HCT116 (cell line): ENCODE measurements around the gene MMEL1. TPM values are rescaled to one million over a fixed set of nuclear protein-coding genes. Genes with fewer than 3 reads are reported as not detected.
A peak's percentile ranks its signal among the peaks of the same experiment; 100 is the strongest.

Source experiments
- ATAC-seq: fragments of 200-7000 bp; cut with Tn5 transposase; 2 replicates; pipeline ENCODE4 v1.9.1; 2020; ENCODE audit warnings: mild to moderate bottlenecking, moderate library complexity
- BruUV-seq: library from RNA; stranded (reverse); fragments of 400-500 nt; replicated peaks from 2 replicates; lab custom pipeline; 2021; lab: Mats Ljungman, UMichigan
- CTCF ChIA-PET: fragments of 300-600 bp; sonication (Branson Sonifier 250); formaldehyde crosslinking; loops from one replicate; lab custom pipeline; 2021; ENCODE audit warnings: antibody characterized with exemption; lab: Charles Lee
- POLR2A ChIA-PET: fragments of 300-600, 350-600 bp; sonication (Branson Sonifier 250); formaldehyde crosslinking; loops from one replicate; lab custom pipeline; 2021; ENCODE audit warnings: antibody characterized with exemption; lab: Charles Lee
- RAD21 ChIA-PET, 2 experiments: fragments of 300-600 bp; sonication (Branson Sonifier 250); formaldehyde crosslinking; loops; one replicate each; lab custom pipeline; 2023; ENCODE audit warnings: low total read pairs in 2 of 2; ENCODE audit not compliant: uncharacterized antibody in 2 of 2, unreplicated experiment in 2 of 2, low non-redundant PET in 1 of 2; lab: Charles Lee
- DNase-seq: peaks from one replicate; pipeline ENCODE4 v3.0.0-alpha.2; 2010; ENCODE audit warnings: low read depth, low spot score
- H2AFZ ChIP-seq: fragments of 200-600 bp; shearing (Covaris generic), sonication (generic); 2 replicates; pipeline ENCODE4 v1.6.1; 2017; ENCODE audit warnings: low read depth, mixed run types, mixed read lengths, antibody characterized with exemption, low read length; ENCODE audit not compliant: poor library complexity, severe bottlenecking
- H3K27ac ChIP-seq: 2 replicates; pipeline ENCODE4 v1.5.1; 2012; ENCODE audit warnings: low read depth, low read length
- H3K27me3 ChIP-seq: fragments of 200-600 bp; sonication (generic); 2 replicates; pipeline ENCODE4 v1.6.1; 2016; ENCODE audit warnings: mixed run types, low read length, mixed read lengths; ENCODE audit not compliant: insufficient read depth
- H3K36me3 ChIP-seq, 2 experiments: fragments of 200-500 bp in 1 of 2; fragments of 200-600 bp in 1 of 2; sonication (Bioruptor generic) in 1 of 2; sonication (generic) in 1 of 2; 2 replicates each; pipeline versions ENCODE4 v1.5.1 to v1.6.1; 2014 to 2016; ENCODE audit warnings: low read length in 2 of 2, inconsistent platforms in 1 of 2, mixed read lengths in 1 of 2, mixed run types in 1 of 2; ENCODE audit not compliant: insufficient read depth in 2 of 2, control insufficient read depth in 1 of 2
- H3K4me1 ChIP-seq, 2 experiments: fragments of 200-600 bp in 1 of 2; sonication (generic) in 1 of 2; 2 replicates each; pipeline versions ENCODE4 v1.5.1 to v1.6.1; 2012 to 2017; ENCODE audit warnings: low read length in 2 of 2, inconsistent platforms in 1 of 2, mild to moderate bottlenecking in 1 of 2, mixed read lengths in 1 of 2, mixed run types in 1 of 2, moderate library complexity in 1 of 2; ENCODE audit not compliant: insufficient read depth in 2 of 2, control insufficient read depth in 1 of 2
- H3K4me2 ChIP-seq: fragments of 200-600 bp; sonication (generic); 2 replicates; pipeline ENCODE4 v1.6.1; 2017; ENCODE audit warnings: mixed run types, low read length, mixed read lengths
- H3K4me3 ChIP-seq, 2 experiments: fragments of 200-600 bp in 1 of 2; sonication (generic) in 1 of 2; replicated peaks in 1 of 2; 2 replicates each; pipeline ENCODE4 v1.5.1; 2011 to 2016; ENCODE audit warnings: low read length in 2 of 2, control low read depth in 1 of 2, low read depth in 1 of 2, mild to moderate bottlenecking in 1 of 2, mixed read lengths in 1 of 2, mixed run types in 1 of 2
- H3K79me2 ChIP-seq: fragments of 200-600 bp; sonication (generic); 2 replicates; pipeline ENCODE4 v1.6.1; 2017; ENCODE audit warnings: mild to moderate bottlenecking, mixed run types, low read length, moderate library complexity, mixed read lengths; ENCODE audit not compliant: insufficient read depth
- H3K9ac ChIP-seq: fragments of 200-600 bp; sonication (generic); 2 replicates; pipeline ENCODE4 v1.6.1; 2016; ENCODE audit warnings: low read length, mixed read lengths
- H3K9me2 ChIP-seq: fragments of 200-600 bp; sonication (generic), shearing (Covaris generic); 2 replicates; pipeline ENCODE4 v1.6.1; 2017; ENCODE audit warnings: mixed run types, mild to moderate bottlenecking, moderate library complexity; ENCODE audit not compliant: insufficient read depth
- H3K9me3 ChIP-seq, 2 experiments: fragments of 200-500 bp in 1 of 2; fragments of 200-600 bp in 1 of 2; sonication (Bioruptor generic) in 1 of 2; sonication (generic) in 1 of 2; 2 replicates each; pipeline ENCODE4 v1.6.1; 2014 to 2017; ENCODE audit warnings: low read length in 2 of 2, mixed read lengths in 2 of 2, inconsistent platforms in 1 of 2, low read depth in 1 of 2, mild to moderate bottlenecking in 1 of 2, mixed run types in 1 of 2, moderate library complexity in 1 of 2; ENCODE audit not compliant: control insufficient read depth in 1 of 2, insufficient read depth in 1 of 2
- H4K20me1 ChIP-seq: fragments of 200-600 bp; sonication (generic), shearing (Covaris generic); 2 replicates; pipeline ENCODE4 v1.6.1; 2017; ENCODE audit warnings: mixed run types, mild to moderate bottlenecking, moderate library complexity; ENCODE audit not compliant: insufficient read depth
- EGR1 ChIP-seq: IDR thresholded peaks from 2 replicates; pipeline ENCODE4 v1.6.1; 2012; ENCODE audit warnings: low read depth
- POLR2A ChIP-seq: IDR thresholded peaks from 2 replicates; pipeline ENCODE4 v1.7.0; 2011; ENCODE audit warnings: borderline replicate concordance; ENCODE audit not compliant: insufficient read depth, insufficient read length; ENCODE audit errors: extremely low read depth
- POLR2AphosphoS5 ChIP-seq: IDR thresholded peaks from 2 replicates; pipeline ENCODE4 v1.6.1; 2011; ENCODE audit warnings: mild to moderate bottlenecking, low read depth, low read length, moderate library complexity
- YY1 ChIP-seq: IDR thresholded peaks from 2 replicates; pipeline ENCODE4 v1.6.1; 2011; ENCODE audit warnings: low read length, low read depth, moderate library complexity, mild to moderate bottlenecking; ENCODE audit not compliant: insufficient replicate concordance; ENCODE audit errors: extremely low read depth
- intact Hi-C: fragments of 100-400 bp; cut with micrococcal nuclease; formaldehyde crosslinking; loops from 2 replicates; pipeline ENCODE4 v1.10.0; 2022
- total RNA-seq: library from RNA; stranded (reverse); gene quantifications from one replicate; pipeline ENCODE4 v1.2.1, GENCODE V29; 2021; ENCODE audit not compliant: unreplicated experiment
- TF ChIP-seq, protein P1 (sequence below): IDR thresholded peaks from 2 replicates; pipeline ENCODE4 v1.6.1; 2011; ENCODE audit warnings: mild to moderate bottlenecking, low read length, moderate library complexity; ENCODE audit not compliant: insufficient replicate concordance; ENCODE audit errors: extremely low read depth

MMEL1 gene
- total RNA-seq, 1 experiment from 2014 or later, result 2.7 TPM

DNA sequence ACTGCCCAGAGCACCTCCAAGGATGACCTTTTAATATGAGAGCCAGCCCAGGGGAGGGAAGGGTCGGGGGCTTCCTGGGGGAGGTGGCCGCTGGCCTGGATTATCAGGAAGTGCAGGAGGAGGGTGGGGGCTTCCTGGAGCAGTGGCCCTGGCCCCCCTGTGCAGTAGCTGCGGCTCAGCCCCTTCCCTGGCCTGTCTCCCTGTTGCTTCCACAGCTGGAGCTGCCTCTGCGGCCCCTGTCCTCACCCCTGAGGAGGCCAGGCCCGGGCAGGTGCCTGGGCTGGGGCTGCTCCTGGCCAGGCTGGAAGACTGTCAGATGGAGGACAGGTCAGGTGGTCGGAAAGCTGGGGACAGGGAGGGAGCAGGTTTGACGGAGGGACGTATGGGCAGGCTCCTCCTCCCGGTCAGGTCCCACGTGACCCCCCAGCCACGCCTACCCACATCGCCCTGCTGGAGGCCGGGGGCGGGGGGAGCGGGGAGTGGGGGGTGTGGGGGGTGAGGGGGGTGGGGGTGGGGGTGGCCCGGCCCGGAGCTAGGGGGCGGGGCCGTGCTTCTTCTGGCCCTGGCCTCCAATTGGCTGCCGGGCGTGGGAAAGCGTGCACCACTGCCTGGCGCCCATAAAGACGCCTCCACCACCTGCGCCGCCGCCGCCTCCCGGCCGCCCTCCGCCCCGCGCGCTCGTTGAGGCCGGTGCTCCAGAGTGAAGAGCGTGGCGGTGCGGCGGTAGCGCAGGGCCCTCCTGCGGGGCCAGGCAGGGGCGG, 86.9 kb downstream of the MMEL1 start:
- peak overlapping the region; percentile 82 for H3K9ac ChIP-seq
- H3K4me3 ChIP-seq, result peak overlapping the region; percentile 66 to 70
- TF ChIP-seq YY1 (no peak), POLR2A (peak; percentile 69), EGR1 (no peak), POLR2AphosphoS5 (peak; percentile 91)
- TF ChIP-seq, protein P1, sequence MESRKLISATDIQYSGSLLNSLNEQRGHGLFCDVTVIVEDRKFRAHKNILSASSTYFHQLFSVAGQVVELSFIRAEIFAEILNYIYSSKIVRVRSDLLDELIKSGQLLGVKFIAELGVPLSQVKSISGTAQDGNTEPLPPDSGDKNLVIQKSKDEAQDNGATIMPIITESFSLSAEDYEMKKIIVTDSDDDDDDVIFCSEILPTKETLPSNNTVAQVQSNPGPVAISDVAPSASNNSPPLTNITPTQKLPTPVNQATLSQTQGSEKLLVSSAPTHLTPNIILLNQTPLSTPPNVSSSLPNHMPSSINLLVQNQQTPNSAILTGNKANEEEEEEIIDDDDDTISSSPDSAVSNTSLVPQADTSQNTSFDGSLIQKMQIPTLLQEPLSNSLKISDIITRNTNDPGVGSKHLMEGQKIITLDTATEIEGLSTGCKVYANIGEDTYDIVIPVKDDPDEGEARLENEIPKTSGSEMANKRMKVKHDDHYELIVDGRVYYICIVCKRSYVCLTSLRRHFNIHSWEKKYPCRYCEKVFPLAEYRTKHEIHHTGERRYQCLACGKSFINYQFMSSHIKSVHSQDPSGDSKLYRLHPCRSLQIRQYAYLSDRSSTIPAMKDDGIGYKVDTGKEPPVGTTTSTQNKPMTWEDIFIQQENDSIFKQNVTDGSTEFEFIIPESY, result peak; percentile 24
- BruUV-seq, result no TSS peak
- CTCF ChIA-PET, result interaction anchor here (0.9 to 2.4 kb wide), 6 partner anchors 11 to 351 kb away, joined by 3 to 13 read pairs (median 6); partner anchors contain the start of genes FAAP20, PANK4 and PRXL2B
- ATAC-seq (peak; percentile 75), DNase-seq (peak; percentile 82)
- H4K20me1 ChIP-seq, result no peaks in the 10 kb centered on the region
- H3K4me2 ChIP-seq, result peak overlapping the region; percentile 97
- peaks cover 24 to 51% of the 10 kb centered on the region in 2 experiments for H3K4me1 ChIP-seq
- H3K9me2 ChIP-seq, result no peaks in the 10 kb centered on the region
- H3K27me3 ChIP-seq, result no peaks in the 10 kb centered on the region
- H3K79me2 ChIP-seq, result no peaks in the 10 kb centered on the region
- RAD21 ChIA-PET, result interaction anchor here (0.7 to 1.2 kb wide), 6 partner anchors 16 to 351 kb away, joined by 3 to 5 read pairs (median 4); partner anchors contain the start of genes PANK4 (in 2 of the 2), FAAP20 (in 1 of the 2) and PRXL2B (in 1 of the 2)
- H3K27ac ChIP-seq, result peak overlapping the region; percentile 93
- intact Hi-C loops, result loop anchor here (2.0 kb wide), 1 partner anchor 97 kb away; no protein-coding TSS in a partner anchor
- H3K9me3 ChIP-seq, result no peaks in the 10 kb centered on the region
- H3K36me3 ChIP-seq, result no peaks in the 10 kb centered on the region
- no peak overlapping the region for H2AFZ ChIP-seq
- POLR2A ChIA-PET, result interaction anchor here (0.6 to 1.6 kb wide), 8 partner anchors 11 to 347 kb away, joined by 3 to 13 read pairs (median 3); partner anchors contain the start of genes PANK4 and PEX10
